SK-N-SH treated with all-trans-retinoic acid at 6 μM for 48 hours (cell line): Measurements from ENCODE around the gene BPNT1.

ENCODE experiments used
- GLIS3 ChIP-seq: fragments of 250-450 bp; sonication (Bioruptor Pico); IDR thresholded peaks from 2 replicates; pipeline ENCODE4 v1.5.0; 2020; ENCODE audit warnings: mild to moderate bottlenecking, moderate library complexity
- RARB ChIP-seq: fragments of 250-450 bp; sonication (Bioruptor Pico); IDR thresholded peaks from 2 replicates; pipeline ENCODE4 v1.8.0; 2021; ENCODE audit warnings: mild to moderate bottlenecking, moderate library complexity
- TOX ChIP-seq: fragments of 250-450 bp; sonication (Bioruptor Pico); IDR thresholded peaks from 2 replicates; pipeline ENCODE4 v1.8.0; 2021; ENCODE audit warnings: mild to moderate bottlenecking, moderate library complexity, borderline replicate concordance
- ZFP3 ChIP-seq: fragments of 250-450 bp; sonication (Bioruptor Pico); IDR thresholded peaks from 2 replicates; pipeline ENCODE4 v1.5.0; 2020; ENCODE audit warnings: mild to moderate bottlenecking, moderate library complexity
- ZFP30 ChIP-seq: fragments of 450-650 bp; formaldehyde crosslinking; IDR thresholded peaks from 2 replicates; pipeline ENCODE4 v1.5.0; 2022; ENCODE audit warnings: mild to moderate bottlenecking, moderate library complexity
- TF ChIP-seq, protein P1 (sequence below): fragments of 250-450 bp; sonication (Bioruptor Pico); IDR thresholded peaks from 2 replicates; pipeline ENCODE4 v1.8.0; 2020; ENCODE audit warnings: mild to moderate bottlenecking, moderate library complexity, borderline replicate concordance
- TF ChIP-seq, protein P2 (sequence below): fragments of 250-450 bp; sonication (Bioruptor Pico); IDR thresholded peaks from 2 replicates; pipeline ENCODE4 v1.8.0; 2021; ENCODE audit warnings: low read depth, mild to moderate bottlenecking, moderate library complexity, borderline replicate concordance
- TF ChIP-seq, protein P3 (sequence below): fragments of 250-450 bp; sonication (Bioruptor Pico); IDR thresholded peaks from 2 replicates; pipeline ENCODE4 v1.5.1; 2021; ENCODE audit warnings: mild to moderate bottlenecking, moderate library complexity

DNA sequence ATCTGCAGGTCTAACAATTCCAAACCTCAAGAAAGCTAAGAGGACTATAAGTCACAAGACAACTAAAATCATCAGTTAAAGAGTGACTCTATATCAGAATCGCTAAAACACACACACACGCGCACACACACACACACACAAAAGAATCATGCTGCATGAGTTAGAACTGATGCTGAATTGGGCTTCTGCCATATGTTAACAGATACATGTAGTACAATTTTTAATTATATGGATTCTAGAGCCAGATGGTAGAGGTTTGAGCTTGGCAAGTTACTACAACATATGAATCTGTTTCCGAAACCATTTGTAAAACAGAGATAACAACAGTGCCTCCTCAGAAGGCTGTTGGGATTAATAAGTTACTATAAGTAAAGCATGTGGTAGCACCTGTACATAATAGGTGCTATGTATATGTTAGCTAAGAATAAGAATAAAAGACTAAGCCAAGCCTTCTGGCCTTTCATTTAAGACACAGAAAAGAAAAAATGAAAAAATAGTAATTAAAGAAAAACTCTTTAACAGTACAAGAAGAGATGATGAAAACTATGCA is 61.2 kb downstream of the BPNT1 start:
- no peak for TF ChIP-seq GLIS3 (CRISPR knock-in tag)
- no peak for TF ChIP-seq RARB (CRISPR knock-in tag)
- TF ChIP-seq, protein P1, sequence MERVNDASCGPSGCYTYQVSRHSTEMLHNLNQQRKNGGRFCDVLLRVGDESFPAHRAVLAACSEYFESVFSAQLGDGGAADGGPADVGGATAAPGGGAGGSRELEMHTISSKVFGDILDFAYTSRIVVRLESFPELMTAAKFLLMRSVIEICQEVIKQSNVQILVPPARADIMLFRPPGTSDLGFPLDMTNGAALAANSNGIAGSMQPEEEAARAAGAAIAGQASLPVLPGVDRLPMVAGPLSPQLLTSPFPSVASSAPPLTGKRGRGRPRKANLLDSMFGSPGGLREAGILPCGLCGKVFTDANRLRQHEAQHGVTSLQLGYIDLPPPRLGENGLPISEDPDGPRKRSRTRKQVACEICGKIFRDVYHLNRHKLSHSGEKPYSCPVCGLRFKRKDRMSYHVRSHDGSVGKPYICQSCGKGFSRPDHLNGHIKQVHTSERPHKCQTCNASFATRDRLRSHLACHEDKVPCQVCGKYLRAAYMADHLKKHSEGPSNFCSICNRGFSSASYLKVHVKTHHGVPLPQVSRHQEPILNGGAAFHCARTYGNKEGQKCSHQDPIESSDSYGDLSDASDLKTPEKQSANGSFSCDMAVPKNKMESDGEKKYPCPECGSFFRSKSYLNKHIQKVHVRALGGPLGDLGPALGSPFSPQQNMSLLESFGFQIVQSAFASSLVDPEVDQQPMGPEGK: no peak
- TF ChIP-seq, protein P2, sequence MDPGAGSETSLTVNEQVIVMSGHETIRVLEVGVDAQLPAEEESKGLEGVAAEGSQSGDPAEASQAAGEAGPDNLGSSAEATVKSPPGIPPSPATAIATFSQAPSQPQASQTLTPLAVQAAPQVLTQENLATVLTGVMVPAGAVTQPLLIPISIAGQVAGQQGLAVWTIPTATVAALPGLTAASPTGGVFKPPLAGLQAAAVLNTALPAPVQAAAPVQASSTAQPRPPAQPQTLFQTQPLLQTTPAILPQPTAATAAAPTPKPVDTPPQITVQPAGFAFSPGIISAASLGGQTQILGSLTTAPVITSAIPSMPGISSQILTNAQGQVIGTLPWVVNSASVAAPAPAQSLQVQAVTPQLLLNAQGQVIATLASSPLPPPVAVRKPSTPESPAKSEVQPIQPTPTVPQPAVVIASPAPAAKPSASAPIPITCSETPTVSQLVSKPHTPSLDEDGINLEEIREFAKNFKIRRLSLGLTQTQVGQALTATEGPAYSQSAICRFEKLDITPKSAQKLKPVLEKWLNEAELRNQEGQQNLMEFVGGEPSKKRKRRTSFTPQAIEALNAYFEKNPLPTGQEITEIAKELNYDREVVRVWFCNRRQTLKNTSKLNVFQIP (CRISPR knock-in tag): no peak
- TF ChIP-seq ZFP3 (CRISPR knock-in tag): no peak
- TF ChIP-seq, protein P3, sequence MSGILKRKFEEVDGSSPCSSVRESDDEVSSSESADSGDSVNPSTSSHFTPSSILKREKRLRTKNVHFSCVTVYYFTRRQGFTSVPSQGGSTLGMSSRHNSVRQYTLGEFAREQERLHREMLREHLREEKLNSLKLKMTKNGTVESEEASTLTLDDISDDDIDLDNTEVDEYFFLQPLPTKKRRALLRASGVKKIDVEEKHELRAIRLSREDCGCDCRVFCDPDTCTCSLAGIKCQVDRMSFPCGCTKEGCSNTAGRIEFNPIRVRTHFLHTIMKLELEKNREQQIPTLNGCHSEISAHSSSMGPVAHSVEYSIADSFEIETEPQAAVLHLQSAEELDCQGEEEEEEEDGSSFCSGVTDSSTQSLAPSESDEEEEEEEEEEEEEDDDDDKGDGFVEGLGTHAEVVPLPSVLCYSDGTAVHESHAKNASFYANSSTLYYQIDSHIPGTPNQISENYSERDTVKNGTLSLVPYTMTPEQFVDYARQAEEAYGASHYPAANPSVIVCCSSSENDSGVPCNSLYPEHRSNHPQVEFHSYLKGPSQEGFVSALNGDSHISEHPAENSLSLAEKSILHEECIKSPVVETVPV (CRISPR knock-in tag): no peak
- no peak for TF ChIP-seq ZFP30 (CRISPR knock-in tag)
- no peak for TF ChIP-seq TOX (CRISPR knock-in tag)
